Mesendoderm (in vitro differentiated cells): ENCODE data around the gene TNS1.

Source experiments
- DNase-seq: peaks from one replicate; pipeline ENCODE4 v3.0.0; 2013
- H2AK5ac ChIP-seq: 2 replicates; pipeline ENCODE4 v1.6.1; 2013; ENCODE audit warnings: low read length, inconsistent platforms
- H2BK120ac ChIP-seq: 2 replicates; pipeline ENCODE4 v1.6.1; 2013; ENCODE audit warnings: low read depth, mild to moderate bottlenecking, low read length, moderate library complexity, mixed read lengths
- H2BK15ac ChIP-seq: replicated peaks from 2 replicates; pipeline ENCODE4 v1.6.1; 2013; ENCODE audit warnings: low read depth, mild to moderate bottlenecking, moderate library complexity
- H2BK5ac ChIP-seq: 2 replicates; pipeline ENCODE4 v1.6.1; 2013; ENCODE audit warnings: low read length, inconsistent platforms
- H3K18ac ChIP-seq: 2 replicates; pipeline ENCODE4 v1.6.1; 2013; ENCODE audit warnings: mild to moderate bottlenecking, low read length, mixed read lengths
- H3K23ac ChIP-seq: one replicate; pipeline ENCODE4 v1.6.1; 2013; ENCODE audit warnings: low read length
- H3K27ac ChIP-seq: 2 replicates; pipeline ENCODE4 v1.5.1; 2013; ENCODE audit warnings: low read depth, mild to moderate bottlenecking, inconsistent platforms, low read length, moderate library complexity
- H3K27me3 ChIP-seq: 2 replicates; pipeline ENCODE4 v1.6.1; 2013; ENCODE audit warnings: low read length, control low read depth, mild to moderate bottlenecking, inconsistent platforms; ENCODE audit not compliant: insufficient read depth, poor library complexity
- H3K36me3 ChIP-seq: 2 replicates; pipeline ENCODE4 v1.6.1; 2013; ENCODE audit warnings: low read length, inconsistent platforms; ENCODE audit not compliant: control insufficient read depth, insufficient read depth
- H3K4ac ChIP-seq: one replicate; pipeline ENCODE4 v1.6.1; 2013; ENCODE audit warnings: low read depth, mild to moderate bottlenecking, low read length, moderate library complexity
- H3K4me1 ChIP-seq: 2 replicates; pipeline ENCODE4 v1.6.1; 2013; ENCODE audit warnings: low read depth, low read length, inconsistent platforms; ENCODE audit not compliant: control insufficient read depth
- H3K4me2 ChIP-seq: 2 replicates; pipeline ENCODE4 v1.6.1; 2013; ENCODE audit warnings: low read length
- H3K4me3 ChIP-seq: 2 replicates; pipeline ENCODE4 v1.5.1; 2013; ENCODE audit warnings: mild to moderate bottlenecking, low read length
- H3K56ac ChIP-seq: one replicate; pipeline ENCODE4 v1.6.1; 2013; ENCODE audit warnings: low read length
- H3K79me1 ChIP-seq: 2 replicates; pipeline ENCODE4 v1.6.1; 2013; ENCODE audit warnings: low read length, inconsistent platforms
- H3K79me2 ChIP-seq: 2 replicates; pipeline ENCODE4 v1.6.1; 2013; ENCODE audit warnings: mild to moderate bottlenecking, low read length; ENCODE audit not compliant: control insufficient read depth, insufficient read depth
- H3K9ac ChIP-seq: 2 replicates; pipeline ENCODE4 v1.6.1; 2013; ENCODE audit warnings: low read length, inconsistent platforms
- H4K5ac ChIP-seq: one replicate; pipeline ENCODE4 v1.6.1; 2013; ENCODE audit warnings: low read length
- H4K8ac ChIP-seq: one replicate; pipeline ENCODE4 v1.6.1; 2013; ENCODE audit warnings: low read depth, mild to moderate bottlenecking, control low read depth, low read length, moderate library complexity
- WGBS: extraction: QIAGEN DNeasy Blood & Tissue Kit; methylation state at CpG from one replicate; pipeline ENCODE4 v1.1.7; 2013; ENCODE audit warnings: low lambda C conversion rate, missing lambda C conversion rate; ENCODE audit not compliant: insufficient coverage; ENCODE audit errors: extremely low coverage; 5-methylcytosine and 5-hydroxymethylcytosine counted together

Gene TNS1

GRCh38 chr2:217823626-217824025, 179.2 kb downstream of the TNS1 start:
- H3K4me1 ChIP-seq: no peaks in the 10 kb centered on the region
- no peaks in the 10 kb centered on the region for H3K27me3 ChIP-seq
- H3K23ac ChIP-seq: no peak overlapping the region
- H3K9ac ChIP-seq: no peak overlapping the region
- H2AK5ac ChIP-seq: no peak overlapping the region
- DNase-seq: no peak
- H3K79me2 ChIP-seq: no peaks in the 10 kb centered on the region
- no peak overlapping the region for H3K56ac ChIP-seq
- H3K36me3 ChIP-seq: no peaks in the 10 kb centered on the region
- no peak overlapping the region for H2BK120ac ChIP-seq
- H3K4me2 ChIP-seq: no peak overlapping the region
- no CpG with 5 or more reads among the region's 6 CpGs for WGBS
- H3K79me1 ChIP-seq: no peaks in the 10 kb centered on the region
- no peak overlapping the region for H3K4ac ChIP-seq
- no peak overlapping the region for H4K8ac ChIP-seq
- H4K5ac ChIP-seq: no peak overlapping the region
- no peak overlapping the region for H3K18ac ChIP-seq
- H2BK15ac ChIP-seq: no peak overlapping the region
- H3K4me3 ChIP-seq: no peak overlapping the region
- H3K27ac ChIP-seq: no peak overlapping the region
- H2BK5ac ChIP-seq: no peak overlapping the region

GRCh38 chr2:217822296-217823252, 180.2 kb downstream of the TNS1 start:
- Histone ChIP-seq H3K4me2 (no peak overlapping the region), H3K79me2 (no peaks in the 10 kb centered on the region), H3K9ac (no peak overlapping the region), H3K27ac (no peak overlapping the region), H3K79me1 (no peaks in the 10 kb centered on the region), H2BK5ac (no peak overlapping the region), H3K4me1 (no peaks in the 10 kb centered on the region), H3K56ac (no peak overlapping the region), H3K18ac (no peak overlapping the region), H3K4me3 (no peak overlapping the region), H3K27me3 (no peaks in the 10 kb centered on the region), H4K8ac (no peak overlapping the region), H2BK15ac (no peak overlapping the region), H3K23ac (no peak overlapping the region), H4K5ac (no peak overlapping the region), H3K36me3 (no peaks in the 10 kb centered on the region), H2BK120ac (no peak overlapping the region), H3K4ac (no peak overlapping the region), H2AK5ac (no peak overlapping the region)
- no CpG with 5 or more reads among the region's 14 CpGs for WGBS
- DNase-seq: no peak

GRCh38 chr2:217821536-217822147, 181.2 kb downstream of the TNS1 start:
- Histone ChIP-seq H3K56ac (no peak overlapping the region), H2BK120ac (no peak overlapping the region), H3K4me2 (no peak overlapping the region), H3K79me1 (no peaks in the 10 kb centered on the region), H3K23ac (no peak overlapping the region), H3K4me1 (no peaks in the 10 kb centered on the region), H4K8ac (no peak overlapping the region), H3K27me3 (no peaks in the 10 kb centered on the region), H2BK5ac (no peak overlapping the region), H3K27ac (no peak overlapping the region), H4K5ac (no peak overlapping the region), H3K9ac (no peak overlapping the region), H3K4me3 (no peak overlapping the region), H3K36me3 (no peaks in the 10 kb centered on the region), H2AK5ac (no peak overlapping the region), H2BK15ac (no peak overlapping the region), H3K79me2 (no peaks in the 10 kb centered on the region), H3K18ac (no peak overlapping the region), H3K4ac (no peak overlapping the region)
- no peak for DNase-seq
- WGBS: no CpG with 5 or more reads among the region's 12 CpGs

- Histone ChIP-seq H3K79me1 (no peaks in the 10 kb centered on the region), H3K27ac (no peak overlapping the region), H3K27me3 (no peaks in the 10 kb centered on the region), H2BK5ac (no peak overlapping the region), H3K79me2 (no peaks in the 10 kb centered on the region), H3K4me3 (no peak overlapping the region), H2AK5ac (no peak overlapping the region), H3K23ac (no peak overlapping the region), H3K36me3 (no peaks in the 10 kb centered on the region), H3K4ac (no peak overlapping the region), H4K5ac (no peak overlapping the region), H4K8ac (no peak overlapping the region), H2BK15ac (no peak overlapping the region), H3K4me2 (no peak overlapping the region), H3K4me1 (no peaks in the 10 kb centered on the region), H3K18ac (no peak overlapping the region), H3K56ac (no peak overlapping the region), H3K9ac (no peak overlapping the region), H2BK120ac (no peak overlapping the region)
- no CpG with 5 or more reads among the region's 4 CpGs for WGBS
- DNase-seq: no peak
These were observed 181.9 kb downstream of the TNS1 start for GRCh38 chr2:217820904-217821303.

- no peaks in the 10 kb centered on the region for H3K79me1 ChIP-seq
- H2BK120ac ChIP-seq: no peak overlapping the region
- DNase-seq: no peak
- H3K4ac ChIP-seq: no peak overlapping the region
- no peak overlapping the region for H4K5ac ChIP-seq
- H3K4me2 ChIP-seq: no peak overlapping the region
- H3K4me1 ChIP-seq: no peaks in the 10 kb centered on the region
- H2BK5ac ChIP-seq: no peak overlapping the region
- no peak overlapping the region for H3K4me3 ChIP-seq
- H2BK15ac ChIP-seq: no peak overlapping the region
- no peak overlapping the region for H2AK5ac ChIP-seq
- no CpG with 5 or more reads among the region's 7 CpGs for WGBS
- H3K18ac ChIP-seq: no peak overlapping the region
- no peaks in the 10 kb centered on the region for H3K79me2 ChIP-seq
- H3K27me3 ChIP-seq: no peaks in the 10 kb centered on the region
- no peak overlapping the region for H3K23ac ChIP-seq
- H3K27ac ChIP-seq: no peak overlapping the region
- H3K56ac ChIP-seq: no peak overlapping the region
- no peaks in the 10 kb centered on the region for H3K36me3 ChIP-seq
- H4K8ac ChIP-seq: no peak overlapping the region
- no peak overlapping the region for H3K9ac ChIP-seq
These were observed 182.5 kb downstream of the TNS1 start for GRCh38 chr2:217820091-217820819.
